Suppressor macrophage treated with lipopolysaccharide for 1 hour (primary cell): ENCODE results near the gene CXCL13.
"Not testable (repeated sequence)": the region's sequence is repeated elsewhere in the genome, so short reads cannot be mapped to it uniquely, and the experiment has no call there.

Source experiments
- DNase-seq, 3 donors: peaks; one replicate each; pipeline ENCODE4 v3.0.0-alpha.2; 2020 to 2022

The CXCL13 gene

GRCh38 chr4:77605210-77605902 lies at the start of gene CXCL13:
CXCL13 (plus strand) TSS chr4:77605820; CDS start chr4:77605866, 46 bp downstream.
- DNase-seq, result no peak

- no peak for DNase-seq
Observed at GRCh38 chr4:77560170-77560569, 45.5 kb upstream of the CXCL13 start.

- peak in 1 of 3 donors; percentile 8 for DNase-seq
Observed at GRCh38 chr4:77561720-77562119, 43.9 kb upstream of the CXCL13 start.

- peak in 1 of 3 donors; percentile 8 for DNase-seq
Observed at GRCh38 chr4:77564231-77564630, 41.4 kb upstream of the CXCL13 start.

GRCh38 chr4:77566148-77566547 lies 39.5 kb upstream of the CXCL13 start:
- DNase-seq, result peak in 1 of 3 donors; percentile 18

- peak in 1 of 3 donors; percentile 18 for DNase-seq
Observed at GRCh38 chr4:77567549-77567948, 38.1 kb upstream of the CXCL13 start.

- not testable (repeated sequence) for DNase-seq
Observed at GRCh38 chr4:77570508-77571214, 35.0 kb upstream of the CXCL13 start.

GRCh38 chr4:77576351-77576750 lies 29.3 kb upstream of the CXCL13 start:
- no peak for DNase-seq

- DNase-seq, result no peak
Observed at GRCh38 chr4:77578145-77578544, 27.5 kb upstream of the CXCL13 start.

- DNase-seq, result peak in 2 of 3 donors; percentile 27 to 65
Observed at GRCh38 chr4:77579406-77580076, 26.1 kb upstream of the CXCL13 start.

GRCh38 chr4:77581724-77582123 lies 23.9 kb upstream of the CXCL13 start:
- peak in 2 of 3 donors; percentile 20 to 46 for DNase-seq

GRCh38 chr4:77582156-77582555 lies 23.5 kb upstream of the CXCL13 start:
- DNase-seq, result no peak

- no peak for DNase-seq
Observed at GRCh38 chr4:77582711-77583110, 22.9 kb upstream of the CXCL13 start.

- DNase-seq, result peak; percentile 66 to 83 (median 68)
Observed at GRCh38 chr4:77586951-77587383, 18.7 kb upstream of the CXCL13 start.

- no peak for DNase-seq
Observed at GRCh38 chr4:77590482-77590881, 15.1 kb upstream of the CXCL13 start.

- no peak for DNase-seq
Observed at GRCh38 chr4:77591532-77591931, 14.1 kb upstream of the CXCL13 start.

GRCh38 chr4:77593101-77593500 lies 12.5 kb upstream of the CXCL13 start:
- DNase-seq, result peak; percentile 7 to 47 (median 12)

GRCh38 chr4:77593993-77594392 lies 11.6 kb upstream of the CXCL13 start:
- DNase-seq, result no peak

- DNase-seq, result no peak
Observed at GRCh38 chr4:77595364-77595973, 10.2 kb upstream of the CXCL13 start.

- DNase-seq, result peak; percentile 44 to 58 (median 51)
Observed at GRCh38 chr4:77599378-77599777, 6.2 kb upstream of the CXCL13 start.

- DNase-seq, result peak; percentile 28 to 48 (median 48)
Observed at GRCh38 chr4:77600521-77601451, 4.8 kb upstream of the CXCL13 start.

GRCh38 chr4:77601614-77602187 lies 3.9 kb upstream of the CXCL13 start:
- no peak for DNase-seq
